PFSK-1 (cell line): Measurements from ENCODE around the gene SYT13.

Experiments used
- FOXP2 ChIP-seq: optimal IDR thresholded peaks from 2 replicates; pipeline ENCODE3; 2011; ENCODE audit warnings: borderline replicate concordance, control low read depth, inconsistent platforms; ENCODE audit not compliant: insufficient read depth; ENCODE audit errors: extremely low read length, extremely low read depth
- POLR2AphosphoS5 ChIP-seq: IDR thresholded peaks from 2 replicates; pipeline ENCODE4 v1.6.1; 2012; ENCODE audit warnings: low read depth, mild to moderate bottlenecking, control low read depth, low read length, moderate library complexity
- REST ChIP-seq, 2 experiments: IDR thresholded peaks; 2 replicates each; pipeline versions ENCODE4 v1.6.1 to v1.8.0; 2011 to 2012; ENCODE audit warnings: low read depth in 2 of 2, low read length in 2 of 2, control low read depth in 1 of 2, inconsistent platforms in 1 of 2, mild to moderate bottlenecking in 1 of 2, moderate library complexity in 1 of 2; ENCODE audit not compliant: insufficient read depth in 1 of 2
- TAF1 ChIP-seq: IDR thresholded peaks from 2 replicates; pipeline ENCODE4 v1.6.1; 2012; ENCODE audit warnings: low read length, control low read depth, borderline replicate concordance; ENCODE audit not compliant: insufficient read depth

- TF ChIP-seq TAF1 (no peak), REST (IDR thresholded peaks at IDR 0.05; ENCODE audit: insufficient read depth in 1 of 2, low read depth in 2 of 2, low read length in 2 of 2) (no peak), POLR2AphosphoS5 (no peak), FOXP2 (no peak)
Measured at GRCh38 chr11:45262900-45263299, 23.2 kb downstream of the SYT13 start.
